PC-3 (cell line): Measurements from ENCODE around the gene DPEP2NB. TPM values are rescaled to one million over a fixed set of nuclear protein-coding genes. Genes with fewer than 3 reads are reported as not detected.

Experiments
- ATAC-seq: fragments of 200-7000 bp; cut with Tn5 transposase; 2 replicates; pipeline ENCODE4 v1.9.1; 2020; ENCODE audit warnings: mild to moderate bottlenecking, moderate library complexity
- BruUV-seq: library from RNA; stranded (reverse); fragments of 400-500 nt; replicated peaks from 2 replicates; lab custom pipeline; 2021; lab: Mats Ljungman, UMichigan
- CTCF ChIA-PET: fragments of 300-600 bp; sonication (Branson Sonifier 250); formaldehyde crosslinking; loops from one replicate; lab custom pipeline; 2022; ENCODE audit warnings: antibody characterized with exemption; lab: Charles Lee
- POLR2A ChIA-PET: fragments of 300-600 bp; sonication (Branson Sonifier 250); formaldehyde crosslinking; loops from one replicate; lab custom pipeline; 2022; ENCODE audit warnings: antibody characterized with exemption; ENCODE audit not compliant: unreplicated experiment; lab: Charles Lee
- DNase-seq: peaks from one replicate; pipeline ENCODE4 v3.0.0-alpha.2; 2015
- H2AFZ ChIP-seq: fragments of 300-600 bp; sonication (generic); 2 replicates; pipeline ENCODE4 v1.6.0; 2016; ENCODE audit warnings: antibody characterized with exemption, low read length
- H3F3A ChIP-seq: fragments of 300-600 bp; sonication (generic); one replicate; pipeline ENCODE4 v1.6.0; 2017; ENCODE audit warnings: antibody characterized with exemption, low read length, control low read depth, mild to moderate bottlenecking; ENCODE audit not compliant: unreplicated experiment
- H3K27ac ChIP-seq: fragments of 300-600 bp; sonication (generic); 2 replicates; pipeline ENCODE4 v1.5.1; 2016; ENCODE audit warnings: mild to moderate bottlenecking, low read length
- H3K27me3 ChIP-seq: fragments of 300-600 bp; sonication (generic); 2 replicates; pipeline ENCODE4 v1.6.1; 2016; ENCODE audit warnings: low read length, mixed read lengths
- H3K36me3 ChIP-seq: fragments of 300-600 bp; sonication (generic); 2 replicates; pipeline ENCODE4 v1.6.1; 2016; ENCODE audit warnings: low read depth, mixed run types, low read length, mixed read lengths
- H3K4me1 ChIP-seq: fragments of 300-600 bp; sonication (generic); 2 replicates; pipeline ENCODE4 v1.5.1; 2016; ENCODE audit warnings: low read length; ENCODE audit not compliant: insufficient read depth
- H3K4me2 ChIP-seq: fragments of 300-600 bp; sonication (generic); 2 replicates; pipeline ENCODE4 v1.6.0; 2016; ENCODE audit warnings: low read length
- H3K4me3 ChIP-seq: fragments of 300-600 bp; sonication (generic); 2 replicates; pipeline ENCODE4 v1.5.1; 2016; ENCODE audit warnings: mild to moderate bottlenecking, low read length, mixed read lengths
- H3K79me2 ChIP-seq: fragments of 300-600 bp; sonication (generic); 2 replicates; pipeline ENCODE4 v1.6.1; 2017; ENCODE audit warnings: low read length, mixed read lengths
- H3K9ac ChIP-seq: fragments of 300-600 bp; sonication (generic); 2 replicates; pipeline ENCODE4 v1.6.0; 2016; ENCODE audit warnings: mild to moderate bottlenecking, low read length
- H3K9me2 ChIP-seq: fragments of 300-600 bp; sonication (generic); replicated peaks from 2 replicates; pipeline ENCODE4 v1.6.1; 2016; ENCODE audit warnings: mixed run types, low read length, mixed read lengths
- H3K9me3 ChIP-seq: fragments of 300-600 bp; sonication (generic); 2 replicates; pipeline ENCODE4 v1.6.1; 2016; ENCODE audit warnings: low read length, mixed read lengths
- H4K20me1 ChIP-seq: fragments of 300-600 bp; sonication (generic); 2 replicates; pipeline ENCODE4 v1.6.1; 2016; ENCODE audit warnings: low read length, mixed read lengths
- CTCF ChIP-seq: fragments of 300-600 bp; sonication (generic); conservative IDR thresholded peaks from 2 replicates; pipeline ENCODE4 v1.5.1; 2017; ENCODE audit warnings: antibody characterized with exemption, low read depth, mild to moderate bottlenecking, low read length
- EZH2 ChIP-seq: fragments of 300-600 bp; sonication (generic); IDR thresholded peaks from one replicate; pipeline ENCODE4 v1.6.1; 2017; ENCODE audit warnings: antibody characterized with exemption, mild to moderate bottlenecking, low read length; ENCODE audit not compliant: unreplicated experiment
- EZH2phosphoT487 ChIP-seq: fragments of 300-600 bp; sonication (generic); IDR thresholded peaks from 2 replicates; pipeline ENCODE4 v1.6.1; 2018; ENCODE audit warnings: mild to moderate bottlenecking, antibody characterized with exemption, low read length, borderline replicate concordance
- intact Hi-C: fragments of 100-400 bp; cut with micrococcal nuclease; formaldehyde crosslinking; loops from 2 replicates; pipeline ENCODE4 v1.9.0; 2023
- total RNA-seq: library from RNA; depleted of rRNA; stranded (reverse); fragments of >200 nt; gene quantifications from 2 replicates; pipeline ENCODE4 v1.2.3, GENCODE V29; 2014

Gene DPEP2NB
- total RNA-seq, 1 experiment from 2014 or later: not detected

DNA sequence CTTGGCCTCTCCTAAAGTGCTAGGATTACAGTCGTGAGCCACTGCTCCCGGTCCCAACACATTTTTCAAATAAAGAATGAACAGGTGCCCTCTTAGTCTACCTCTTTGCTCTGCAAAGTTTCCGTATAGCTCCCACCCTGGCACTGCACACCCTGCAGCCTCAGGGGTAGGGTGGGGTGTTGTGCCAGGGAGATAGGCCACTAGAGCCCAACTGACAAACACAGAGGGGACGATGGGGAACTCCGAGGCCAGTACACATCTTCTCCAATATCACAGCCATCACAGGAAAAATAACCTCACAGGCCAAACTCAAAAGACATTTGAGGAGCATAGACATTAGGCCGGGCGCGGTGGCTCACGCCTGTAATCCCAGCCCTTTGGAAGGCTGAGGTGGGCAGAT, 44.6 kb downstream of the DPEP2NB start:
- no TSS peak for BruUV-seq
- no peaks in the 10 kb centered on the region for H4K20me1 ChIP-seq
- H2AFZ ChIP-seq: no peak overlapping the region
- no peaks in the 10 kb centered on the region for H3K27me3 ChIP-seq
- ChIA-PET POLR2A (no interaction called here), CTCF (no interaction called here)
- no peaks in the 10 kb centered on the region for H3K9me2 ChIP-seq
- H3K9ac ChIP-seq: no peak overlapping the region
- intact Hi-C loops: no loop called here
- H3K79me2 ChIP-seq: peaks cover 20% of the 10 kb centered on the region
- no peak for TF ChIP-seq EZH2phosphoT487
- no peak for TF ChIP-seq CTCF
- no peak for TF ChIP-seq EZH2
- no peak for ATAC-seq
- H3K9me3 ChIP-seq: no peaks in the 10 kb centered on the region
- no peak overlapping the region for H3K4me3 ChIP-seq
- no peak overlapping the region for H3K4me2 ChIP-seq
- H3K4me1 ChIP-seq: peaks cover 17% of the 10 kb centered on the region
- no peaks in the 10 kb centered on the region for H3K36me3 ChIP-seq
- H3K27ac ChIP-seq: no peak overlapping the region
- no peaks in the 10 kb centered on the region for H3F3A ChIP-seq
- DNase-seq: no peak

DNA sequence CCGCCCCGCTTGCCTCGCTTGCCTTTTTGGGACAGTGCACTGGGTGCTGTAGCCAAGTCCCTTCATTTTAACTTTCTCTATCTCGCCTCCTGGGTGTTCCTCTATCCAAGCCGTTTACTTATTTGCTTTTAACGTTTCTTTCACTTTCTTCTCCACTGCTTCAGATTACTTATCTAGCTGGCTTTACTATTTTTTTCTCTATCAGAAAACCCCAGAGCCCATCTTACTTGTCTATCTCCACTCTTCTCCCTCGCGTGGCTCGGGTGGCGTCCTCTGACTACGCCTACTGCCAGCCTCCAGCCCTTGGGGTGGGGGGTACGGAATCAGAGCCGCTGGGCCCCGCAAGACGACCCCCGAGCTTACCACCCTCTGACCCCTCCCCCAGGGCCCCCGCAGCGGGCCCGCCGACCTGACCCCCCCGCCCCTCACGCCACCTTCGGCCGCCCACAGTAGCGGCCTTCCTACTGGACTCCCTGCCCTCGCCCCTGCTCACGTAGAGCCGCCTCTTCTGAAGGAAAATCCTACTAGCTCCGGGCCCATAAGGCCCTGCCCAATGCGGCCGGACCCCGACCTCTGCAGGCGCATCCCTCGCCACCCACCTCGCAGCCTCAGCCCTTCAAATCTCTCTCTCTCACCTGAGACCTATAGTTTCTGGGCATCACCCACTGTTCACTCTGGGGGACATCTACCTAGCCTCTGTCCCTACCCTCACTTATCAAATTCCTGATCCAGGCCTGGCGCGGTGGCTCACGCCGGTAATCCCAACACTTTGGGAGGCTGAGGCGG, 46.3 kb downstream of the DPEP2NB start:
- no TSS peak for BruUV-seq

More for the DNA sequence above, 46.3 kb downstream of the DPEP2NB start:
- no peaks in the 10 kb centered on the region for H3K9me2 ChIP-seq
- H3K4me3 ChIP-seq: peak overlapping the region; percentile 94
- no peaks in the 10 kb centered on the region for H3F3A ChIP-seq
- intact Hi-C loops: no loop called here
- DNase-seq (no peak), ATAC-seq (no peak)
- H2AFZ ChIP-seq: peak overlapping the region; percentile 92
- H3K27me3 ChIP-seq: no peaks in the 10 kb centered on the region
- peak overlapping the region; percentile 81; the same call in 1 of the 2 replicates for H3K9ac ChIP-seq
- no peaks in the 10 kb centered on the region for H3K36me3 ChIP-seq
- peaks cover 29% of the 10 kb centered on the region for H3K79me2 ChIP-seq
- H3K27ac ChIP-seq: no peak overlapping the region
- H4K20me1 ChIP-seq: no peaks in the 10 kb centered on the region
- no peak for TF ChIP-seq EZH2
- no peak for TF ChIP-seq CTCF
- TF ChIP-seq EZH2phosphoT487: no peak
- no peaks in the 10 kb centered on the region for H3K9me3 ChIP-seq
- ChIA-PET POLR2A (no interaction called here), CTCF (no interaction called here)
- H3K4me1 ChIP-seq: peaks cover 17% of the 10 kb centered on the region
- peak overlapping the region; percentile 95 for H3K4me2 ChIP-seq
